Amniotic epithelial cell (primary cell): Measurements from ENCODE around the gene EPHB4.
A peak's percentile ranks its signal among the peaks of the same experiment; 100 is the strongest.
"Not testable (repeated sequence)": the region's sequence is repeated elsewhere in the genome, so short reads cannot be mapped to it uniquely, and the experiment has no call there.

Experiments
- DNase-seq: peaks from one replicate; pipeline ENCODE4 v3.0.0-alpha.2; 2010; ENCODE audit warnings: low read depth

Gene EPHB4

DNA sequence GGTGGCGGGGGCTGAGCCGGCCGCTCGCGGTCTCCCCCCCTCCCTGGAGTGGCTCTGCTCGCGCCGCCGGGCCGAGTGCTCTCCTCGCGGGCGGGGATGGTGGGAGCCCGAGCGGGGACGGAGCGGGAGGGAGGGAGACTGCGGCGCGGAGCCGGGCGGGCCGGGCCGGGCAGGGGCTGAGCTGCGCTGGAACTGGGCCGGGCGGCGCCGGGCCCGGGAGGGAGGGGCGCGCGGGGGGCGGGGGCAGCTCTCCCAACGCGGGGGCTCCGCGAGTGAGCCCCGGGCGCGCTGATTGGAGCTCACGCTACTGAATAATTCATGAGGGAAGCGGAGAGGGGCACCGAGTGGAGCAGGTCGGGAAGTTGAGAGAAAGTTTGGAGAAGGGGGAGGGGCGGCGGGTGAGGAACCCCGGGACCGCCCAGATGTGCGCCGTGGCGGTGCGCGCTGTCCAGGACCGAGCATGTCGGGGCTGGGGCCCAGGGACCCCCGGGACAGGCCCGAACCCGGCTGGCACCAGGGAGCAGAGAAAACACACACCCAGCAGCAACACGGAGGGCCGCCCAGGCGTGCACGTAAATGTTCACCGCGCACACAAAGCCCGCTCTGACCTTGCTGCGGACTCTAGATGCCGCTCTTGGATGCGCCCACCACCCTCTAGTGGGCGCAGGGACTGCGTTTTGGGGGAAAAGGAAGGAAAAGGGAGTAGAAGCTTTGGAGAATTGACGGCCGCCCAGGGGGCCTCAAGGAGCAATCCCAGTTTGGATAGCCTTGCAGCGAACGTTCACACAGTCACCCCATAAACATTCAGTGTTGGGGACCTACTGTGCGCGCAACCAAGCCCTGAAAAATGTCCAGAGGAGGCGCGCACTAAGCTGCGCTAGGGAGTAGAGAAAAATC, at the start of gene EPHB4:
Gene EPHB4 (minus strand): TSS at position 194 of the 897 bp plus-strand sequence. CDS start 493 bp downstream, outside the sequence.
- DNase-seq, result peak; percentile 69

DNA sequence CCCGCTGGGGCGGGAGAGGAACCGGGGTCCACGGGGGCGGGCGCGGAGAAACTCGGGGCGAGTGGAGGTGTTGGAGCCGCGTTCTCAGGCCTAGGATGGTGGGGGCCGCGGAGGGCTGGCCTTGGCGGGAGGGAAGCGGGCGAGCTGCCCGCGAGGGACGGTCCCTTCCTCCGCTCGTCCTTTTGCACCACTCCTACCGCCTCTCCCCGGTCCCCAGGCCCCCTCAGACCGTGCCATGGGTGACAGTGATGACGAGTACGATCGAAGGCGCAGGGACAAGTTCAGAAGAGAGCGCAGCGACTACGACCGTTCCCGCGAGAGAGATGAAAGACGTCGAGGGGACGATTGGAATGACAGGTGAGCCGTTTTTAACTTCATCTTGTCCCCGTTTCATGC, 48.0 kb upstream of the EPHB4 start:
- DNase-seq, result no peak

DNA sequence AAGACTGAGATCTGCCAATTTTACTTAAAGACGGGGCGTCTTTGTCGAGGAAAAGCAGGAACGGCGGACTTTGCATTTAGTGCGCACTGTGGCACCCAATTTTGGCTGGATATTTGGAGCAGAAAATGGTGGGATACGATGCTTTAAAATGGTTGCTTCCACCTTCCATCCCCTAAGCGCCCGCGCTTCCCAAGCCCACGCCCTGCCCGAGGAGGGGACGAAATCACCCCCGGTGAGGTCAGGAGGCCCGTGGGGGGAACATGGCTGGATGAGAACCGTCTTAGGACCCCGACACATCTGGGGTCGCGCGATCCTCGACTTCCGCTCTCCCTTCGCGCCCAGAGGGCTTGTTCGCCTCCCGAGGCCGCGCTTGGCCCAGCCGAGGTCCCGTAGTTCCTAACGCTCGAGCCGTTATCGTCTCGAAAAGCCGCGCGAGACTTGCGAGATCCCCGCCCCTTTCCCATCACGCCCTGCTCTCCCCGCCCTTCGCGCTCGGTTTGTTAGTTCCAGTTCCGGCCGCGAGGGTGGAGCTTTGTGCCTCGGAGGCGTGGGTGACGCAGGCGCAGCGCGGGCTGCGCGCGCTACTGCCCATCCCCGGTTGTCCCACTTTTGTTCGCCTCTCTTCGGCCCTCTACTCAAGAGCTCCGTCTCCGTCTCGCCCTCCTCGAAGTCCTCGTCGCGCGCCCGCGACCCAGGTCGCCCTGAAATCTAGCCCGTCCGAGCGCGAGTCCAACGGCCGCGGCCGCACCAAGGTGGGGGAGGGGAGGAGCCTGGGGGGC, 47.4 kb upstream of the EPHB4 start, which contains the start of gene SRRT:
Gene SRRT (plus strand): TSS at position 527 of the 779 bp plus-strand sequence. CDS start 488 bp downstream, outside the sequence.
- peak; percentile 96 for DNase-seq

DNA sequence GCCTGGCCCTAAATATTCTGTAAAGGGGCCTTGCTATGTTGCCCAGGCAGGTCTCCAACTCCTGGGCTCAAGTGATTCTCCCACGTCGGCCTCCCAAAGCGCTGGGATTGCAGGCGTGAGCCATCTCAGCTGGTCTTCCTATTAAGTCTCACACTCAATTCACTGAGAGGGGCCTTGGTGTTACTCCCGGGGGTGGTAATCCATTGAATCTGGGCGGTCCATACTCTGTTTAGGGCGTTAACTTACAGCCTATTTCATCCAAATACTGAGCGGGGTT, 46.9 kb upstream of the EPHB4 start:
- DNase-seq, result no peak

DNA sequence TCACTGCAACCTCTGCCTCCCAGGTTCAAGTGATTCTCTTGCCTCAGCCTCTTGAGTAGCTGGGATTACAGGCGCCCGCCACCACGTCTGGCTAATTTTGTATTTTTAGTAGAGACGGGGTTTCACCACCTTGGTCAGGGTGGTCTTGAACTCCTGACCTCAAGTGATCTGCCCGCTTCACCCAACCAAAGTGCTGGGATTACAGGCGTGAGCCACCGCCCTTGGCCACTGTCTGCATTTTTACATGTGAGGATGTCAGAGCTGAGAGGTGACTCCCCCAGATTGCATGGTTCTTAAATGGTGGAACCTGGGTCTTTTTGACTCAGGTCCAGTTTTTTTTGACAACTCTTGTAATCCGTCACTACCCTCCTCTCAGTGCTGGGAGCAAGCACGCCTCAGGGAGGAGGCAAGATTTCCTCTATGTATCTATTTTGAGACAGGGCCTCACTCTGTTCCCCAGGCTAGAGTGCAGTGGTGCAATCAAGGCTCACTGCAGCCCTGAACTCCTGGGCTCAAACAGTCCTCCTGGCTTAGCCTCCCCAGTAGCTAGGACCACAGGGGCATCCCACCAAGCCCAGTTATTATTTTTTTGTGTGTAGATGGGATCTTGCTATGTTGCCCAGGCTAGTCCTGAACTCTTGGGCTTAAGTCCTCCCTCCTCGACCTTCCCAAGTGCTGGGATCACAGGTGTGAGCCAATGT, 46.4 kb upstream of the EPHB4 start:
- no peak for DNase-seq

DNA sequence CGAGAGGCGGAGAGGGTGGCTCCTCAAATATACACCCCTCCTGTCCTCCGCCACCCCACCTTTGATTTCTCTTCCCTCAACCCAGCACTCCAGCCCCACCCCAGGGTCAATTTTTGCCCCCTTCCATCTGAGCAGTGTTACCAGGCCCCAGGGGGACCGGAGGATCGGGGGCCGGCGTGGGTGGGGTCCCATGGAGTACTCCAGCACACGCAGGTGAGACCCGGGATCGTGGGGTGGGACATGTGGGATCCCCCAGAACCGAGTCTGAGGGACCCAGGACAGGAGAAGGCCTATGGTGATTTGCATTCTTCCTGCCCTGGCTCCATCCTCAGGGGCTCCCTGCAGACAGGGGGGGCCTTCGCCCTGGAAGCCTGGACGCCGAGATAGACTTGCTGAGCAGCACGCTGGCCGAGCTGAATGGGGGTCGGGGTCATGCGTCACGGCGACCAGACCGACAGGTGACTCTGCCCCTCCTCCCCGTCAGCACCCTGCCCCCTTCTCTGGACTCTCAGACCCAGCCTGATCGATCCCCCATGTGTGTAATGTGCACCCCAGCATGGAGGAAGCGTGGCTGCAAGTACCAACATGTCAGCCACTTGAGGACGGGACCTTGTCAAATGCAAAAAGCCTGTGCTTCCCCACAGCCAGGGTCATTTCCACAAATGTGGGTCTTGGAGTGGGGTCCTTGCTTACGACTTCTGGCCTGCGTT, 40.6 kb upstream of the EPHB4 start:
- DNase-seq, result no peak

DNA sequence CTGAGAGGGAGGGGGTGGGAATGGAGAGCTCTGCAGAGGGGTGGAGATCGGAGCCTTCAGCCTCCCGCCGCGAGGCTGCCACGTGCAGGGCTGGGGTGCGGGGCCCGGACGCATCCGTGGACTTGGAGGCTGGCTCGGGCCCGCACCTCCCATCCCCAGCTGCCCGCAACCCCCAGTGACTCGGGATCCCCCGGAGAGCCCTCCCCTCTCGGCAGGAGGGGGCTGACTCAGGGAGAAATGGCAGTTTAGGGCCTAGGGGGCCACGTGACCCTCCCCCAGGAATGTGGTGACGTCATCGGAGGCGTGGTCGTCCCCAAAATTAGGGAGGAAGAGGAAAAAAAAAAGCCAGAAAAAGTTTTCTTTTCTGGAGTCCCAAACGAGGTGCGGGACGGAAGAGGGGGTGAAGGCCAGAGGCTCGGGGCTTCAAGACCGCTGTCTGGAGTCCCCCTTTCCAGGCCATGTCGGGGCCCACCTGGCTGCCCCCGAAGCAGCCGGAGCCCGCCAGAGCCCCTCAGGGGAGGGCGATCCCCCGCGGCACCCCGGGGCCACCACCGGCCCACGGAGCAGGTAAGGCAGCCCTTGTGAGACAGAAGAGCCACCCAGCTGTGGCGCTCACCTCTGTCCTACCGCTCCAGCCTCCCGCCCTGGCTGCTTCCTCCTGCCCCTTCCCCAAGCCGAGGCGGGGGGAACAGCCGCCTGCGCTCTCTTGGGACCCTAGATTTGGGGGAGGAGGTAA, 39.9 kb upstream of the EPHB4 start, which contains the start of gene TRIP6:
Gene TRIP6 (plus strand): TSS at position 348 of the 736 bp plus-strand sequence. CDS start 111 bp downstream, at position 459.
- peak; percentile 90 for DNase-seq

DNA sequence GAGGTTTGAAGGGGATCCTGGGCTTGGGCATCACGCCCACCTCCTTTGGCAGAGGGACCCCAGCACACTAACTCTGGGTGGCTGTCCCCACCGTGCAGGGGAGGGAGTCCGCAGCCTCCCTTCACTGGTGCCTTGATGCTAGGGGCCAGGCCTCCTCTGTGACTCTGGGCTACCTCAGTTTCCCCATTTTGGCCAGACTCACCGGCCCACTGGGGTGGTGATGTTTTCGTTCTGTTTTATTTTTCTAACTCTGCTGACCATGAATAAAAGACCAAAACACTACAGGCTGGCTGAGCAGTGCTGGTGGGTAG, 39.4 kb upstream of the EPHB4 start:
- no peak for DNase-seq

DNA sequence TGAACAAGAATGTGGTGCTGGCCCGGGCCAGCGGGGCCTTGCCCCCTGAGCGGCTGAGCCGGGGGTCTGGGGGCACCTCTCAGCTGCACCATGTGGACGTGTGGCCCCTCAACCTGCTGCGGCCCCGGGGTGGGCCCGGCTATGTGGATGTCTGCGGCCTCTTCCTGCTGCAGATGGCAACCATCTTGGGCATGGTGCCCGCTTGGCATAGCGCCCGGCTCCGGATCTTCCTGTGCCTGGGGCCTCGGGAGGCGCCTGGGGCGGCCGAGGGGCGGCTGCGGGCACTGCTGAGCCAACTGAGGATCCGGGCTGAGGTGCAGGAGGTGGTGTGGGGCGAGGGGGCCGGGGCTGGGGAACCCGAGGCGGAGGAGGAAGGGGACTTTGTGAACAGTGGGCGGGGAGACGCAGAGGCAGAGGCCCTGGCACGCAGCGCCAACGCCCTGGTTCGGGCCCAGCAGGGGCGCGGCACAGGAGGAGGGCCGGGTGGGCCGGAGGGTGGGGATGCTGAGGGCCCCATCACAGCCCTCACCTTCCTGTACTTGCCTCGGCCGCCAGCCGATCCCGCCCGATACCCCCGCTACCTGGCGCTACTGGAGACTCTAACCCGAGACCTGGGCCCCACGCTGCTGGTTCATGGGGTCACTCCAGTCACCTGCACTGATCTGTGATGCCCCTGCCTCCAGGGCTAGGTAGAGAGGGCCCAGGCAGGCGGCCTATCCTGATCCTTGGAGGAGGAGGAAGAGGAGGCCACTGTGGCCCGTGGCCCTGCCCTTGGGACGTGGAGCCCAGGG, 38.8 kb upstream of the EPHB4 start:
- DNase-seq, result no peak

DNA sequence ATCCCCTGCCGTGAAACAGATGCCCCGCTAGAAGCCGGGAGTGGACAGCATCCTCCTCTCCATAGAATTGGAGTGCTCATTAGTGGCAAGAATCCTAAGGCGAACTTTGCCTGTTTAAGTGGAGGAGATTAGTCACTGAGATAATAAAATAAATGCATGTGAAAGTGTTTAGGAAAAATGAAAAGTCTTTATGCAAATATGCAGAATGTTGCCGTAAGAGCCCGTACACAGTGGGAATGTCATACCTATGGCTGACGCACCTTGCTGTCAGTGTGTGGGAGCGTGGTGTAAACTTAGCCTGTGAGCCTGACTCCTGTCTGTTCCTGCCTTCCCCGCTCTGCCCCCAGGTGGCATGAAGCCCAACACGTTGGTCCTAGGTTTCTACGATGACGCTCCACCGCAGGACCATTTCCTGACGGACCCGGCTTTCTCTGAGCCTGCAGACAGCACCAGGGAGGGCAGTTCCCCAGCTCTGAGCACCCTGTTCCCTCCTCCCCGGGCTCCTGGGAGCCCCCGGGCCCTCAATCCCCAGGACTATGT, 38.1 kb upstream of the EPHB4 start:
- DNase-seq, result peak; percentile 61

DNA sequence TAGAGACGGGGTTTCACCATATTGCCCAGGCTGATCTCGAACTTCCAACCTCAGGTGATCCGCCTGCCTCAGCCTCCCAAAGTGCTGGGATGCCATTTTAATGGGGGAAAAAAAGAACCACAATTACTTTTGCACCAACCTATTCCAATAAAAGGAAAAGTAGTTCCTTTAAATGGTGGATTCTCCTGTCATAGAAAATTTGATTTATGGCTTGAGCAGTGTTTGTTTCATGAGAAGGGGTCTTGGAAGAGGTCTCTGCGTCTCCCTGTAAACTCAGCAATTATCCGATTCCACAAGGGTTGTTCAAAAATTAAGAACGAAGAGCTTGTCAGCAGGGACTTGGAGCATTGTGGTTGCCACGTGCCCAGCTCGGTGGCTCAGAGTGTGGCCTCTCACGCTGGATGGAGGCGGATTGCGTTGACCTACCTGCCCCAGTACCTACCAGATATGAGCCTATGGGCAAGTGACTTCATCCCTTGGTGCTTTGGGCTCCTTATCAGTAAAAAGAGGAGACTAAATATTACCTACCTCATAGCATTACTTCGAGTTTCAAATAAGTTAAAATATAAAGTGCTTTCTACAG, 37.0 kb upstream of the EPHB4 start:
- DNase-seq, result no peak

DNA sequence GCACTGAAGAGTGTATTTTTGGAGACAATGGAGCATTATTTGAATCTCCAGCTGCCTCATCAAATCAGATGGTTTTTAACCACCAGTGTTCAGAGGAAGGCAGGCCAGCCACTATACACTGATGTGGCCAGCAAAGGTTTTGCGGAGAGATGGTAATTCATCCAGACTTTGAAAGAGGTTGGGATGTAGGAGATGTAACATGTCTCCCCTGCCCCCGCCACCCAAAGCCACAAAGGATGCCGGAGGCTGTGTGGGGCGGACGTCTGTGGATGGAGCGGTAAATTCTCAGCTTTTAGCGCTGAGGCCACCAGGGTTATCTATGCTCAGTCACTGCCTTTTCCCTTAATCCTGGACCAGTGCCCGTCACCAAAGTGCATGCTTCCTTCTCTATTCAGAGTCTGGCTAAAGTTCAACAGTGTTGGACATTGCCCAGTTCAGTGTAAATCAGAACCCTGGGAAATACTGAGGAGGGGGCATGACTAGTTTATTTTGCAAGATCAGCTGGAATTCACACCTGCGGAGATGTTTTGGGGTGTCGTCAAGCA, 36.2 kb upstream of the EPHB4 start:
- DNase-seq, result no peak

DNA sequence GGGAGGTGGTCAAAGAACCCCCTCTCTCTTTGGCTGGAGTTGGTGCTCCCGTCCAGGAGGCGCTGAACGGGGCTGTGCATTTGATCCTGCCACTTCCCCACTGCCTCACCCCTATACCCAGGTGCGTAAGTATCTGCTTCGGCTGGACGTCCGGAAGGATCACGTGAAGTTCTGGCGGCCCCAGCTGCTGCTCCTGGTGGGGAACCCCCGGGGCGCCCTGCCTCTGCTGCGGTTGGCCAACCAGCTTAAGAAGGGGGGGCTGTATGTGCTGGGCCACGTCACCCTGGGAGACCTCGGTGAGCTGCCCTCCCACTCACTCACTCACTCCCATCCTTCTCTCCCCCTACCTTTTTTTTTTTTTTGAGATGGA, 34.3 kb upstream of the EPHB4 start:
- no peak for DNase-seq

DNA sequence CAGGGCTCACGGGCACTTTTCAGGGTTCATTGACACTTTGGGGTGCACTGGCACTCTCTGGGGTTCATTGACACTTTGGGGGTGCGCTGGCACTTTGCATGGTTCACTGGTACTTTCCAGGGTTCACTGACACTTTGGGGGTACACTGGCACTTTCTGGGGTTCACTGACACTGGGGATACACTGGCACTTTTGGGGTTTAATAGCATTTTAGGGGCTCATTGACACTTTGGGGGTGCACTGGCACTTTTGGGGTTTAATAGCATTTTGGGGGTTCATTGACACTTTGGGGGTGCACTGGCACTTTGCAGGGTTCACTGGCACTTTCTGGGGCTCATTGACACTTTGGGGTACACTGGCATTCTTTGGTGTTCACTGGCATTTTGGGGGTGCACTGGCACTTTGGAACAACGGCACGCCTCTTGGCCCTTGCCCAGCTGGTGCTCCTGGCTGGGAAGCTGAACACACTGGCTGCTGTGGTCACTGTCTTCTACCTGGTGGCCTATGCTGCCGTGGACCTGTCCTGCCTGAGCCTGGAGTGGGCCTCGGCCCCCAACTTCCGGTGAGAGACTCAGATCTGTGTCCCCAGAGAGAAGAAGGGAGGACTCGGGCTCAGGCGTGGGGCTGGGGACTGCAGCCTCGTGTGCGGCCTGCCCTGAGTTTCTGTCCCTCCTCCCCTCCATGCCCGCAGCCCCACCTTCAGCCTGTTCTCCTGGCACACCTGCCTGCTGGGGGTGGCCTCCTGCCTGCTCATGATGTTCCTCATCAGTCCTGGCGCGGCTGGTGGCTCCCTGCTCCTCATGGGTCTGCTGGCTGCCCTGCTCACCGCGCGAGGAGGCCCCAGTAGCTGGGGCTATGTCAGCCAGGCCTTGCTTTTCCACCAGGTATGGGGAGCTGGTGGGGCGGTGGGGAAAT, 33.6 kb upstream of the EPHB4 start:
- DNase-seq, result no peak

DNA sequence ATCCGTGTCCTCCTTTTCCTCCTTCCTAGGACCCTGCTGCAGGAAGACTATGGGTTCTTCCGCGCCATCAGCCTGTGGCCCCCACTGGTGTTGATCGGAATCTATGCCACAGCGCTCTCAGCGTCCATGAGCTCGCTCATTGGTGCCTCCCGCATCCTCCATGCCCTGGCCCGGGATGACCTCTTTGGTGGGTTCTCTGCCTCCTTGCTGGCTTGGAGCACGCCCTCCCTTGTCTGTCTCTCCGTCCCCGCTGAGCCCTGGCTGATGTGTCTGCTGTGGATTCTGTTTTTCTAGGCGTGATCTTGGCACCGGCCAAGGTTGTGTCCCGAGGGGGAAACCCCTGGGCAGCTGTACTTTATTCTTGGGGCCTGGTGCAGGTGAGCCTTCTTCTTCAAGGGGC, 32.5 kb upstream of the EPHB4 start:
- no peak for DNase-seq

DNA sequence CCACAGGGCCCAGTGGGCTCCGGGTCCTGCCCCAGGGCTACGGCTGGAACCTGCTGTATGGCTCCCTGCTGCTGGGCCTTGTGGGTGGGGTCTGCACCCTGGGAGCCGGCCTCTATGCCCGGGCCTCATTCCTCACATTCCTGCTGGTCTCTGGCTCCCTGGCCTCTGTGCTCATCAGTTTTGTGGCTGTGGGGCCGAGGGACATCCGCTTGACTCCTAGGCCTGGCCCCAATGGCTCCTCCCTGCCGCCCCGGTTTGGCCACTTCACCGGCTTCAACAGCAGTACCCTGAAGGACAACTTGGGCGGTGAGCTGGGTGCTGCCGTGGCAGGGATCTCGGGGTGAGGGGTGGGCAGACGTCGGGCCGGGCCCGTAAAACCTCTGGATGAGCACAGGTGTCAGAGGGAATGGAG, 29.6 kb upstream of the EPHB4 start:
- no peak for DNase-seq

DNA sequence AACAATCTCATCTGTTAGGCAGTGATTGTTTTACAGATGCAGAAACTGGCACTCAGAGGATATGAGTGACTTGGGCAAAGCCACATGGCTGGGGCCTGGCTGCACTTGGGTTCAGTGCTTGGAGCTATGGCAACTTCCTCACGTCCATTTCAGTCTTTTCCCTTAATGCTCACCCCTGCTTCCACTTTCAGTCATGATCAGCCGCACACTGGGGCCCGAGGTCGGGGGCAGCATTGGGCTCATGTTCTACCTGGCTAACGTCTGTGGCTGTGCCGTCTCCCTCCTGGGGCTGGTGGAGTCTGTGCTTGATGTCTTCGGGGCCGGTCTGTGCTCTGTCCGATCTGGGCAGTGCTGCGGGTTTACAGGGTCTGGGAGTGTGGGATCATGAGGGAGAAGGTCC, 28.2 kb upstream of the EPHB4 start:
- DNase-seq, result no peak

DNA sequence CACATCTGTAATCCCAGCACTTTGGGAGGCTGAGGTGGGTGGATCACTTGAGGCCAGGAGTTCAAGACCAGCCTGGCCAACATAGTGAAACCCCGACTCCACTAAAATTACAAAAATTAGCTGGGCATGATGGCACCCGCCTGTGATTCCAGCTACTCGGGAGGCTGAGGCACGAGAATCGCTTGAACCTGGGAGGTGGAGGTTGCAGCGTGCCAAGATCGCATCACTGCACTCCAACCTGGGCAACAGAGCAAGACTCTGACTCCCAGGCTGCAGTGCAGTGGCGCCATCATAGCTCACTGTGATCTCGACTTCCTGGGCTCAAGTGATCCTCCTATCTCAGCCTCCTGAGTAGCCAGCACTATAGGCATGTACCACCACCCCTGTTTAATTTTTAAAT, 27.6 kb upstream of the EPHB4 start:
- DNase-seq, result not testable (repeated sequence)
